Endothelial cell (in vitro differentiated cells): ENCODE results near the gene ASGR2. TPM values are rescaled to one million over a fixed set of nuclear protein-coding genes. Genes with fewer than 3 reads are reported as not detected.

Experiments used
- DNase-seq: peaks from one replicate; pipeline ENCODE4 v3.0.0; 2021; ENCODE audit warnings: low spot score
- H3K27ac Mint-ChIP-seq: one replicate; pipeline ENCODE4 v1.8.0; 2021; ENCODE audit warnings: mixed read lengths, inconsistent platforms; ENCODE audit not compliant: unreplicated experiment
- H3K27me3 Mint-ChIP-seq: one replicate; pipeline ENCODE4 v1.8.0; 2021; ENCODE audit warnings: mild to moderate bottlenecking, moderate library complexity, mixed read lengths, inconsistent platforms; ENCODE audit not compliant: unreplicated experiment
- H3K36me3 Mint-ChIP-seq: one replicate; pipeline ENCODE4 v1.8.0; 2021; ENCODE audit warnings: mild to moderate bottlenecking, low read depth, mixed read lengths, inconsistent platforms; ENCODE audit not compliant: unreplicated experiment
- H3K4me1 Mint-ChIP-seq: one replicate; pipeline ENCODE4 v1.8.0; 2021; ENCODE audit warnings: mild to moderate bottlenecking, mixed read lengths, inconsistent platforms; ENCODE audit not compliant: unreplicated experiment
- H3K4me3 Mint-ChIP-seq: one replicate; pipeline ENCODE4 v1.8.0; 2021; ENCODE audit warnings: mild to moderate bottlenecking, mixed read lengths, inconsistent platforms; ENCODE audit not compliant: unreplicated experiment
- H3K9me3 Mint-ChIP-seq: one replicate; pipeline ENCODE4 v1.8.0; 2021; ENCODE audit warnings: mixed read lengths, inconsistent platforms; ENCODE audit not compliant: unreplicated experiment
- total RNA-seq: library from RNA; stranded (reverse); fragmentation: NEBNext Ultra II Directional; extraction: Animal tissue kit (Norgen Biotek cat#: 25700); gene quantifications from one replicate; pipeline ENCODE4 v1.2.1, GENCODE V29; 2021; ENCODE audit not compliant: unreplicated experiment
- TF ChIP-seq, protein P1 (sequence below): fragments of 200-600 bp; sonication (generic); IDR thresholded peaks from one replicate; pipeline ENCODE4 v1.5.0; 2021; ENCODE audit warnings: antibody characterized with exemption; ENCODE audit not compliant: unreplicated experiment

The ASGR2 gene
- total RNA-seq, 1 donor from 2014 or later: 0.41 TPM

DNA sequence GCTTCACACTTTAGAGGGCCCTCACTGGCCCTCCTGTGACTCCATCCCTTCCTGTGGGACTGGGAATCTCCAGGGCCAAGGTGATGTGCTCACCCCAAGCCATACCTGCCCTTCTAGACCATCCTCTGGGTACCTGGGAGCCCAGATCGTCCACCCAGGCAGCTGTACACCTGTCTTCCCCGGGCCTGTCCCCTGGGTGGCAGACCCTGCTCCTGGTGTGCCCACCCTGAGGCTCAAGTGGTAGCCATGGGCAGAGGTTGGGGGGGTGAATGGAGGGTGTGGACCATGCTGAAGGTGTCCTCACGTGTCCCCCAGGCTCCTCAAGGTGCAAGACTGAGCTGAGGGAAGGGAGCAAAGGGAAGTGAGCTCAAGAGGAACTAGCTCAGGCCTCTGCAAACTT is 43.9 kb downstream of the ASGR2 start:
- no peaks in the 10 kb centered on the region for H3K4me1 Mint-ChIP-seq
- H3K4me3 Mint-ChIP-seq: no peak overlapping the region

GRCh38 chr17:7068268-7068667 is 46.4 kb downstream of the ASGR2 start:
- H3K27ac Mint-ChIP-seq: no peak overlapping the region
- H3K36me3 Mint-ChIP-seq: peaks cover 28% of the 10 kb centered on the region
- no peak overlapping the region for H3K4me3 Mint-ChIP-seq
- H3K4me1 Mint-ChIP-seq: peaks cover 10% of the 10 kb centered on the region
- no peak for DNase-seq
- peaks cover 11% of the 10 kb centered on the region for H3K9me3 Mint-ChIP-seq
- TF ChIP-seq, protein P1, sequence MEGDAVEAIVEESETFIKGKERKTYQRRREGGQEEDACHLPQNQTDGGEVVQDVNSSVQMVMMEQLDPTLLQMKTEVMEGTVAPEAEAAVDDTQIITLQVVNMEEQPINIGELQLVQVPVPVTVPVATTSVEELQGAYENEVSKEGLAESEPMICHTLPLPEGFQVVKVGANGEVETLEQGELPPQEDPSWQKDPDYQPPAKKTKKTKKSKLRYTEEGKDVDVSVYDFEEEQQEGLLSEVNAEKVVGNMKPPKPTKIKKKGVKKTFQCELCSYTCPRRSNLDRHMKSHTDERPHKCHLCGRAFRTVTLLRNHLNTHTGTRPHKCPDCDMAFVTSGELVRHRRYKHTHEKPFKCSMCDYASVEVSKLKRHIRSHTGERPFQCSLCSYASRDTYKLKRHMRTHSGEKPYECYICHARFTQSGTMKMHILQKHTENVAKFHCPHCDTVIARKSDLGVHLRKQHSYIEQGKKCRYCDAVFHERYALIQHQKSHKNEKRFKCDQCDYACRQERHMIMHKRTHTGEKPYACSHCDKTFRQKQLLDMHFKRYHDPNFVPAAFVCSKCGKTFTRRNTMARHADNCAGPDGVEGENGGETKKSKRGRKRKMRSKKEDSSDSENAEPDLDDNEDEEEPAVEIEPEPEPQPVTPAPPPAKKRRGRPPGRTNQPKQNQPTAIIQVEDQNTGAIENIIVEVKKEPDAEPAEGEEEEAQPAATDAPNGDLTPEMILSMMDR: no peak
- H3K27me3 Mint-ChIP-seq: no peaks in the 10 kb centered on the region

More for the DNA sequence above, 43.9 kb downstream of the ASGR2 start:
- Mint-ChIP-seq H3K36me3 (peaks cover 48% of the 10 kb centered on the region), H3K9me3 (peaks cover 11% of the 10 kb centered on the region), H3K27me3 (peaks cover 1% of the 10 kb centered on the region), H3K27ac (no peak overlapping the region)
- TF ChIP-seq, protein P1: no peak
- no peak for DNase-seq

- peaks cover 11% of the 10 kb centered on the region for H3K9me3 Mint-ChIP-seq
- DNase-seq: no peak
These were observed 47.4 kb downstream of the ASGR2 start for GRCh38 chr17:7067198-7067597.

DNA sequence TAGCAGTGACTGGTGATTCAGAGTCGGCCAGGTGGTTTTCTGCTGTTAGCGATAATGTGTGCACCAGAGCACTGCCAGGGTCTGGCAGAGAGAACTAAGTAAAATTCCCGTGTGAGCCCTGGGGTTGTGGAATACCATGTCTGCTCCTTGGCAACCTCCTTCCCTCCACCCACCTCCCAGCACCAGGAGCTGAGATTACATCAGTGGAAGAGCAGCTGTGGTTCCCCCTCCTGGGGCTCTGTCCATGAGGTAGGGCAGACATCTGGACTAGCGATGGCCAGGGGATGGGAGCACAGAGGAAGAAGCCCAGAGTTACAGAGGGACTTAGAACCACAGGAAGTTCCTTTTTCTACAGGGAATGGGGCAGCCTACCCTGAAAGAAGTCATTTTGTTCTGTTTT is 50.4 kb downstream of the ASGR2 start:
- Mint-ChIP-seq H3K36me3 (peaks cover 21% of the 10 kb centered on the region), H3K4me1 (peaks cover 21% of the 10 kb centered on the region), H3K27ac (no peak overlapping the region), H3K4me3 (no peak overlapping the region), H3K9me3 (peaks cover 11% of the 10 kb centered on the region), H3K27me3 (no peaks in the 10 kb centered on the region)
- no peak for DNase-seq
- TF ChIP-seq, protein P1: no peak

More at GRCh38 chr17:7067198-7067597, 47.4 kb downstream of the ASGR2 start:
- Mint-ChIP-seq H3K4me3 (no peak overlapping the region), H3K4me1 (peaks cover 13% of the 10 kb centered on the region), H3K27ac (no peak overlapping the region), H3K36me3 (peaks cover 28% of the 10 kb centered on the region), H3K27me3 (no peaks in the 10 kb centered on the region)
- TF ChIP-seq, protein P1: no peak

GRCh38 chr17:7063518-7064094 is 51.0 kb downstream of the ASGR2 start:
- peaks cover 8% of the 10 kb centered on the region for H3K9me3 Mint-ChIP-seq
- H3K4me1 Mint-ChIP-seq: peaks cover 27% of the 10 kb centered on the region
- H3K27me3 Mint-ChIP-seq: no peaks in the 10 kb centered on the region
- H3K36me3 Mint-ChIP-seq: peaks cover 15% of the 10 kb centered on the region
- DNase-seq: no peak
- TF ChIP-seq, protein P1: no peak
- no peak overlapping the region for H3K27ac Mint-ChIP-seq
- H3K4me3 Mint-ChIP-seq: peak overlapping the region; percentile 3
